PC-9 (cell line): Measurements from ENCODE around the gene POLG.

Experiments
- EZH2 ChIP-seq: fragments of 200-600 bp; sonication (generic); IDR thresholded peaks from 2 replicates; pipeline ENCODE4 v1.8.0; 2017; ENCODE audit warnings: antibody characterized with exemption, low read depth
- TF ChIP-seq, protein P1 (sequence below): fragments of 200-600 bp; sonication (generic); conservative IDR thresholded peaks from 2 replicates; pipeline ENCODE4 v1.6.1; 2017; ENCODE audit warnings: mixed run types, antibody characterized with exemption, mild to moderate bottlenecking, moderate library complexity

GRCh38 chr15:89282631-89283030 is 52.0 kb downstream of the POLG start:
- TF ChIP-seq, protein P1, sequence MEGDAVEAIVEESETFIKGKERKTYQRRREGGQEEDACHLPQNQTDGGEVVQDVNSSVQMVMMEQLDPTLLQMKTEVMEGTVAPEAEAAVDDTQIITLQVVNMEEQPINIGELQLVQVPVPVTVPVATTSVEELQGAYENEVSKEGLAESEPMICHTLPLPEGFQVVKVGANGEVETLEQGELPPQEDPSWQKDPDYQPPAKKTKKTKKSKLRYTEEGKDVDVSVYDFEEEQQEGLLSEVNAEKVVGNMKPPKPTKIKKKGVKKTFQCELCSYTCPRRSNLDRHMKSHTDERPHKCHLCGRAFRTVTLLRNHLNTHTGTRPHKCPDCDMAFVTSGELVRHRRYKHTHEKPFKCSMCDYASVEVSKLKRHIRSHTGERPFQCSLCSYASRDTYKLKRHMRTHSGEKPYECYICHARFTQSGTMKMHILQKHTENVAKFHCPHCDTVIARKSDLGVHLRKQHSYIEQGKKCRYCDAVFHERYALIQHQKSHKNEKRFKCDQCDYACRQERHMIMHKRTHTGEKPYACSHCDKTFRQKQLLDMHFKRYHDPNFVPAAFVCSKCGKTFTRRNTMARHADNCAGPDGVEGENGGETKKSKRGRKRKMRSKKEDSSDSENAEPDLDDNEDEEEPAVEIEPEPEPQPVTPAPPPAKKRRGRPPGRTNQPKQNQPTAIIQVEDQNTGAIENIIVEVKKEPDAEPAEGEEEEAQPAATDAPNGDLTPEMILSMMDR = no peak
- TF ChIP-seq EZH2 = no peak
